T-helper 17 cell (primary cell): Measurements from ENCODE around the gene LRRC38. TPM values are rescaled to one million over a fixed set of nuclear protein-coding genes. Genes with fewer than 3 reads are reported as not detected.

ENCODE experiments used
- ATAC-seq: fragments of 150-1000 bp; cut with Tn5 transposase; 2 replicates; pipeline ENCODE4 v1.10.0; 2021; ENCODE audit warnings: mild to moderate bottlenecking, moderate library complexity
- DNase-seq, 3 donors: peaks; one replicate each; pipeline versions ENCODE4 v3.0.0 to v3.0.0-alpha.2; 2020 to 2021
- H3K9me3 ChIP-seq: one replicate; pipeline ENCODE4 v1.7.0; 2013; ENCODE audit warnings: low read length, mild to moderate bottlenecking; ENCODE audit not compliant: control insufficient read depth, poor library complexity, severe bottlenecking
- H3K27ac Mint-ChIP-seq: one replicate; pipeline ENCODE4 v1.8.0; 2022; ENCODE audit warnings: mild to moderate bottlenecking, moderate library complexity, mixed read lengths
- H3K27me3 Mint-ChIP-seq: one replicate; pipeline ENCODE4 v1.8.0; 2022; ENCODE audit warnings: mixed read lengths
- H3K36me3 Mint-ChIP-seq: one replicate; pipeline ENCODE4 v1.8.0; 2022; ENCODE audit warnings: low read depth, mixed read lengths
- H3K4me1 Mint-ChIP-seq: one replicate; pipeline ENCODE4 v1.8.0; 2022; ENCODE audit warnings: mild to moderate bottlenecking, mixed read lengths
- H3K4me3 Mint-ChIP-seq: one replicate; pipeline ENCODE4 v1.8.0; 2022; ENCODE audit warnings: mild to moderate bottlenecking, moderate library complexity, mixed read lengths
- total RNA-seq, 4 donors: library from RNA in 2 of 4; stranded (reverse) in 2 of 4; gene quantifications; one replicate each; pipeline ENCODE4 v1.2.3 and lab custom pipeline; 2022 to 2026

LRRC38 gene
- total RNA-seq, 2 donors from 2014 or later = not detected

DNA sequence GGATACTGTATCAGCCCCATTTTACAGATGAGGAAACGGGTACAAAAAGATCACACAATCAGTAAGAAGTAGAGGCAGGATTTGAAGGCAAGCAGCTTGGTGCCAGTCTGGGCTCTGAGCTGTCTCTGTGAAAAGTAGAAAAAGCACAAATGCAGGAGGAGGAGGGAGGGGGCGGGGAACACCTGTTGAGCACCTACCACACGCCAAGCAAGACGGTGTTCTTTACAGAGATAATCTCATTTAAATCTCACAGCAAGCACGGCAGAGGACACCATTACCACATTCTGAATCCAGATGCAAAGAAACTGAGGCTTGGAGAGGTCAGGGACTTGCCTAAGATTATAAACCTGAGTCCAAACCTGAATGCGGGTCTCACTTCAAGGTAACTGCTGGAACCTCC is 3.3 kb downstream of the LRRC38 start:
- Mint-ChIP-seq H3K27me3 (peaks cover 36% of the 10 kb centered on the region), H3K4me3 (no peak overlapping the region), H3K4me1 (no peaks in the 10 kb centered on the region), H3K36me3 (peaks cover 2% of the 10 kb centered on the region), H3K27ac (no peak overlapping the region)
- DNase-seq (no peak), ATAC-seq (no peak)
- H3K9me3 ChIP-seq = no peaks in the 10 kb centered on the region

DNA sequence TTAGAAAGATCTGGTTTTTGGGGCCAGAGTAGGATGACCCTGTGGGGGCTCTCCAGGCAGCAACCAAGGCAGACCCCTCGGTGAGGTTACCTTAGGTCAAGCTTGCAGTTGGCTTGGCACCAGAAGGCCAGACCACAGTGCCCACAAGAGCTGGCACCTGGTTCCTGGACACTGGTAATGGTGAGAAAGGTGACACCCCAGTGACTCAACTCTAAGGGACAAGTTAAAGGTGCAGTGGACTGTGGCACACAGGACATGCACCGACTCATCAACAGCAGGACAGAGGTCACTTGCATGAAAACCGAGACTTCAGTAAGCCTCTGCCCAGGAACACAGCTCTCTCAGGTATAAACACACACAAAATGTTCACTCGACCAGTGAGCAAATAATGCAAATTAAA is 6.7 kb downstream of the LRRC38 start:
- Mint-ChIP-seq H3K4me3 (no peak overlapping the region), H3K27ac (no peak overlapping the region), H3K36me3 (no peaks in the 10 kb centered on the region), H3K27me3 (peaks cover 52% of the 10 kb centered on the region), H3K4me1 (peaks cover 2% of the 10 kb centered on the region)
- H3K9me3 ChIP-seq = no peaks in the 10 kb centered on the region
- ATAC-seq (no peak), DNase-seq (no peak)

DNA sequence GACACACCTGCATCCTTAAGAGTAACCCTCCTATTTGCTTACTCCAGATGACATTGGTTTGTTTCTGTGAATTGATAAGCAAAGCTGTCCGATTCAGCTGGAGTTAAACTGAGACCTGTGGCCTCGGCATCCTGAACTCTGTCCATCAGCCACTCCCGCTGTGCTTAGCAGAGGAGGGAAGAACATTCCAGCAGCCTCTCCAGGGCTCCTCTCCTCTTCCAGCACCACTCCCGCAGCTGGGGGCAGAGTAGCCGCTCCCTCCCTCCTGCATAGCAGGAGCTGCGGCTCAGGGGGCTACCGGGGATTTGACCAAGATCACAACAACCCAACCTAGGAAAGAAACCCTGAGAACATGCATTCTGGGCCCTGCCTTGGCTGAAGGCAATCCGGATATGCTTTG is 8.8 kb downstream of the LRRC38 start:
- Mint-ChIP-seq H3K4me1 (peaks cover 2% of the 10 kb centered on the region), H3K4me3 (no peak overlapping the region), H3K36me3 (no peaks in the 10 kb centered on the region), H3K27ac (no peak overlapping the region), H3K27me3 (peaks cover 46% of the 10 kb centered on the region)
- DNase-seq (no peak), ATAC-seq (no peak)
- no peaks in the 10 kb centered on the region for H3K9me3 ChIP-seq

DNA sequence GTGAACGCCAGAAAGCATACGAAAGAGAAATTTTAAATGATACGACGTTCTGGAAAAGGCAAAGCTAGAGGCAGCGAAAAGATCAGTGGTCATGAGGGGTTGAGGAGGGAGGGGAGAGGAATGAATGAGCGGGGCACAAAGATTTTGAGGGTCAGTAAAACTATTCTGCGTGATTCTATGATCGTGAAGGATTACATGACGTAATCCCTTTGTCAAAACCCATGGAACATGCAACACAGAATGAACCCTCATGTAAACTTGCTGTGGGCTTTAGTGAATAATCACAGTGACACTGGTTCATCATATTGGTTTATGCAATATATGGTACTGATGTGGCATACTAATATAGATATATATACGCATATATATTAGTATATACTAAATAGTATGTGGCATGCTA is 13.0 kb downstream of the LRRC38 start:
- H3K27me3 Mint-ChIP-seq = peaks cover 59% of the 10 kb centered on the region
- ATAC-seq = no peak
- peaks cover 2% of the 10 kb centered on the region for H3K4me1 Mint-ChIP-seq
- no peak overlapping the region for H3K4me3 Mint-ChIP-seq
- no peaks in the 10 kb centered on the region for H3K9me3 ChIP-seq
- H3K27ac Mint-ChIP-seq = no peak overlapping the region
- H3K36me3 Mint-ChIP-seq = peaks cover 6% of the 10 kb centered on the region
- DNase-seq = no peak

DNA sequence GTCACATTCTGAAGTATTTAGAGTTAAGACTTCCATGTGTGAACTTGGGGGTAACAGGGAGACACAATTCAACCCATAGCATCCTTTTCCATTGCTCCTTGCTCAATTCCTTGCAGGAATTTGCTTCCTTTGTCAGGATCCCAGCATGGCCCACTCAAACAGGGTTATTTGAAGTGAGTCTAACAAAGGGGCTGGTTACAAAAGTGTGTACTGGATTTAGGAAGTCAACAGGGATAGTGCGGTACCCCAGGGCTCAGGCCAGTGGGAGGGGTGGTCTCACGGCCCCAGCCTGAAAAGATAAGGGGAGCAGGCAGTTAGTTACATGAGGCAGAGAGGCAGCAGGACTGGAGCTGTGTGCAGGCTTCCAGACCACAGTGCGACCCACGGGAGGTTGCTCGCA is 14.4 kb downstream of the LRRC38 start:
- DNase-seq (no peak), ATAC-seq (no peak)
- Mint-ChIP-seq H3K27ac (no peak overlapping the region), H3K4me1 (peaks cover 2% of the 10 kb centered on the region), H3K27me3 (peaks cover 58% of the 10 kb centered on the region), H3K4me3 (no peak overlapping the region), H3K36me3 (peaks cover 6% of the 10 kb centered on the region)
- H3K9me3 ChIP-seq = no peaks in the 10 kb centered on the region

DNA sequence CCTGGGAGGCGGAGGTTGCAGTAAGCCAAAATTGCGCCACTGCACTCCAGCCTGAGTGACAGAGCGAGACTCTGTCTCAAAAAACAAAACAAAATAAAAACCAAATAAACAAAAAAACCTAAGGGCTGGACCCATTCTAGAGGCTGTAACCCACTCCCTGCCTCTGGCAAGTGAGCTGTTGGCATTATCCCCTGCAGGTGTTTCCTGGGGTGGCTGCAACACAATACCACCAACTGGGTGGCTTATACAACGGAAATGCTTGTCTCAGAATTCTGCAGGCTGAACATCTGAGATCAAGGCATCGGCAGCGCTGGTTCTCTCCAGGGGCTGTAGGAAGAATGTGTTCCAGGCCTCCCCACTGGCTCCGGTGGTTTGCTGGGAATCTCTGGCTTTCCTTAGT is 15.2 kb downstream of the LRRC38 start:
- H3K9me3 ChIP-seq = no peaks in the 10 kb centered on the region
- no peak overlapping the region for H3K4me3 Mint-ChIP-seq
- peaks cover 6% of the 10 kb centered on the region for H3K36me3 Mint-ChIP-seq
- DNase-seq (no peak), ATAC-seq (no peak)
- no peaks in the 10 kb centered on the region for H3K4me1 Mint-ChIP-seq
- H3K27me3 Mint-ChIP-seq = peaks cover 53% of the 10 kb centered on the region
- H3K27ac Mint-ChIP-seq = no peak overlapping the region

DNA sequence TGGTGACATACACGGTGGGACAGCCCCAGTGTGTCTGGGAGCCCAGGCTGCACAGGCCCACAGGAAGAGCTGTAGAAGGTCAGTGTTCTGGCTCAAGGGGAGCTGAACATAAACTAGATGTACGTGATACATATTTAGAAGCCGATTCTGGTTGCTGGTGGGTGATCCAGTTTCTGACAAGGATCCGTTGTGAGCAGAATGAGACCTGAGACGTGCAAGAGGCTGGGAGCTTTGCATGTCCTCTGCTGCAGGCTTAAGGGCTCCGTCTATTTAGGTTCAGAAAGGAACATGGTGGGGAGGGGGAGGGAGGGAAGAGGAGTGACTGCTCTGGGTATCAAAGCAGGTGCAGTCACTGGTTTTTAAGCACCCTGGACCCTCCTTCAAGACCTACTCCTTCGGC is 18.6 kb downstream of the LRRC38 start:
- H3K36me3 Mint-ChIP-seq = peaks cover 6% of the 10 kb centered on the region
- DNase-seq (no peak), ATAC-seq (no peak)
- H3K9me3 ChIP-seq = no peaks in the 10 kb centered on the region
- H3K27me3 Mint-ChIP-seq = peaks cover 55% of the 10 kb centered on the region
- H3K27ac Mint-ChIP-seq = no peak overlapping the region
- H3K4me3 Mint-ChIP-seq = no peak overlapping the region
- H3K4me1 Mint-ChIP-seq = no peaks in the 10 kb centered on the region

DNA sequence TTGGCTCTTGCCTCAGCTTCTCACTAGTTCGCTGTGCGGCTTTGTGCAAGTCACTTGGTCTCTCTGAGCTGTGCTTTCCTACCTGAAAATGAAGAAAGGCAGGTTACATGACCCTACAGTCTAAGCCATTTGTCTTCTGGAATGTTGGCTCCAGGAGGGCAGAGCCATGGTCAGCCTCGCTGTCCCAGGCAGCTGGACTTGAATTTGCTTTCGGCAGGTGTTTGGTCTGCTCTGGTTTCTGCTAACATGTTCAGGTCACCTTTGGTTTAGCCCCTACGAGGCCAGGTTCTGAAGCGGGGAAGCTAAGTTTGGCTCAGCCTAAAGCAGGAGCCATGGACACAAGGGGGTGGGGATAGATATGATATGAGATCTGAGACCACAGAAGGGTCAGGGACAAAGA is 19.1 kb downstream of the LRRC38 start:
- H3K9me3 ChIP-seq = no peaks in the 10 kb centered on the region
- H3K4me3 Mint-ChIP-seq = no peak overlapping the region
- peaks cover 54% of the 10 kb centered on the region for H3K27me3 Mint-ChIP-seq
- DNase-seq (no peak), ATAC-seq (no peak)
- H3K4me1 Mint-ChIP-seq = no peaks in the 10 kb centered on the region
- peaks cover 6% of the 10 kb centered on the region for H3K36me3 Mint-ChIP-seq
- H3K27ac Mint-ChIP-seq = no peak overlapping the region

DNA sequence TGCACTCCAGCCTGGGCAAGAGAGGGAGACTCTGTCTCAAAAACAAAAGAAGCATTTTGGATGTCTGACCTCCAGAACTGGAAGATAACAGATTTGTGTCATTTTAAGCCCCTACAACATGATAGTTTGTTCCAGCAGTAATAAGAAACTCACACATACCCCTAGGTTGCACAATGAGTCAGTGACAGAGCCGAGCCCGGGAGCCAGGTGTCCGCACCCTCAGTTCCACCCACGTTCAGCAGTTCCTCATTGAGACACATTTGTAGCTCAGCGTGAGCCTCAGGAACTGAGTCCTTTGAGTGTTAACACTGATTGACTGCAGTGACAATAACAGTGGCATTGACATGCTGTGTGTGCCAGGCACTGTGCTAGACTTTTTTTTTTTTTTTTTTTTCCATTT is 19.8 kb downstream of the LRRC38 start:
- DNase-seq = no peak
- Mint-ChIP-seq H3K27ac (no peak overlapping the region), H3K4me1 (no peaks in the 10 kb centered on the region), H3K27me3 (peaks cover 52% of the 10 kb centered on the region), H3K4me3 (no peak overlapping the region), H3K36me3 (peaks cover 6% of the 10 kb centered on the region)
- no peak for ATAC-seq
- H3K9me3 ChIP-seq = no peaks in the 10 kb centered on the region

DNA sequence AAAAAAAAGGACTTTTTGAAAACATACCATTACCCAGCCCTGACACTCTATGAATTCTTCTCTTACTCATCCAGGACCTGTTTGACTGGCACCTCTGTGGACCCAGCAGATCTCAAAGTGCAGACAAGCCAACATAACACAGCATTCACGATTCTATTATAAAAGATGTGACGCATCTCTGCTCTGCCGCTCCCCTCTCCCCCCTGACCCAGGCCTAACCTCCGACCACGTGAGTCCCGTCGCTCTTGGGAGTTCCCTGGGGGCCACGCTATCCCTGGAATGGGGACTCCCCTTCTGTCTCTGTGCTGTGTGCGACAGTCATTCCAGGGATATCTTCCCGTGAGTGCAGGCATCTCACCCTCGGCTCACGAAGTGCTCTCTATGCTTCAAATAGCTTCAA is 21.1 kb downstream of the LRRC38 start:
- DNase-seq (no peak), ATAC-seq (no peak)
- Mint-ChIP-seq H3K4me1 (no peaks in the 10 kb centered on the region), H3K27me3 (peaks cover 56% of the 10 kb centered on the region), H3K36me3 (peaks cover 6% of the 10 kb centered on the region), H3K4me3 (no peak overlapping the region), H3K27ac (no peak overlapping the region)
- H3K9me3 ChIP-seq = no peaks in the 10 kb centered on the region

DNA sequence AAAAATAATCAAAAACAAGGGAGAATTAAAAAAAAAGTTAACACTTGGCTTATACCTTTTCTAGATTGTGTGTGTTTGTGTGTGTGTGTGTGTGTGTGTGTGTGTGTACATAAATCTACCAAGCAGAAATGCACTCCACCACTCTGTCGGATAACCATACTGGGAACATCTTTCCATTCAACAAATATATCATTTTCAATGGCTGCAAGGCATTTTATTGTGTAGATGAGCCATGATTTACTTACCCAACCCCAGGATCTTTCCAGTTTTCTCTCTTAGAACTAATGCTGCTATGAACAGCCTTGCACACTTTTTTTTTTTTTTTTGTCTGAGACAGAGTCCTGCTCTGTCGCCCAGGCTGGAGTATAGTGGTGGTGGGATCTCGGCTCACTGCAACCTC is 25.8 kb downstream of the LRRC38 start:
- Mint-ChIP-seq H3K36me3 (no peaks in the 10 kb centered on the region), H3K27ac (no peak overlapping the region), H3K4me3 (no peak overlapping the region), H3K27me3 (peaks cover 55% of the 10 kb centered on the region), H3K4me1 (no peaks in the 10 kb centered on the region)
- no peaks in the 10 kb centered on the region for H3K9me3 ChIP-seq
- DNase-seq (no peak), ATAC-seq (no peak)

DNA sequence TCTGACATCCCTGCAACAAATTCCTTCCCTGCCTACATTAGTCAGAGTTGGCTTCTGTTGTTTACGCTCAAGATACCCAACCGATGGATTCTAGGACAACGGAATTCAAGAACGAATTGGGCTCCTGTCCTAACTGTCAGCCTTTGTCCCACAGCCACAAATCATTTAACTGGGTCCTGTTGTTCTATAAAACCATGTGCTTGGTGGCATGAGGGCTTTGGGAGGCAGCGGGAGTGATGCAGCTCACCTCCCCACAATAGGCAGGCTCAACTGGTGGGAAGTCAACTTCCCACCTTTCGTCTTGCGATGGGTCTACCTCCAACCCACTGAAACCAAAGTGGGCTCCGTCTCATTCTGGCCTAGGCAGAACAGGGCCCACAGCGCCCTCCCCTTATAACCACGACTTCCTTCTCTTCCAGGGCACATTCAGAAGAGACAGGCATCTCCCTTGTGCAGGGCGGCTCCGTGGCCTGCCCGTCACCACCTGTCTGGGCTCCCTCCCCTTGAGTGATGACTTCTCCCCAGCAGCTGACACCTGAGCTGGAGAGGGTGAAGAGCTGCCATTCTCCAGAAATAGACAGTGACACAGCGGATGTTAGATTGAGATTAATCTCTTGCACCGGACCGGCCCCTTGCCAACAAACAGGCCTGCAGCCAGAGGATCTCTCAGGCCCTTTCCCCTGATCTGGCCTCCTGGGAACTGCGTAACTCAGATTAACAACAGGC is 26.5 kb downstream of the LRRC38 start:
- no peak overlapping the region for H3K27ac Mint-ChIP-seq
- no peak overlapping the region for H3K4me3 Mint-ChIP-seq
- ATAC-seq (no peak), DNase-seq (no peak)
- no peaks in the 10 kb centered on the region for H3K4me1 Mint-ChIP-seq
- peaks cover 50% of the 10 kb centered on the region for H3K27me3 Mint-ChIP-seq
- no peaks in the 10 kb centered on the region for H3K36me3 Mint-ChIP-seq
- H3K9me3 ChIP-seq = no peaks in the 10 kb centered on the region

DNA sequence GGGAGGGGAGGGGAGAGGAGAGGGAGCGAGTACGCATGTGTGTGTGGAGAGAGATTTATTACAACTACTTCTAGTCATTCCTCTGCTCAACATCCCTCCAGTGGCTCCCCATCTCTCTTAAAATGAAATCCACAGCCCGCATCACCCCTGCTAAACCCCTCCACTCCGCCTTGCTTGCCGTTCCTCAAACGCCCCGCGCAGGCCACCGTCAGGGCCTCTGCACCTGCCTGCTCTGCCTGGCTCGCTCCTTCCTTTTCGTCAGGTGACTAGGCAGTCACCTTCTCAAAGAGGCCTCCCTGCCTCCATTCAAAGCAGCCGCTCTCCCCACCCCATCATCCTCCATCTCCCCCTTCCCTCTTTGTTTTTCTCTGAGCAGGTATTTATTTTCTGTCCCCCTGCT is 29.9 kb downstream of the LRRC38 start:
- Mint-ChIP-seq H3K36me3 (no peaks in the 10 kb centered on the region), H3K27ac (no peak overlapping the region), H3K4me1 (peaks cover 2% of the 10 kb centered on the region), H3K27me3 (peaks cover 33% of the 10 kb centered on the region), H3K4me3 (no peak overlapping the region)
- H3K9me3 ChIP-seq = no peaks in the 10 kb centered on the region
- no peak for ATAC-seq
- DNase-seq = no peak

DNA sequence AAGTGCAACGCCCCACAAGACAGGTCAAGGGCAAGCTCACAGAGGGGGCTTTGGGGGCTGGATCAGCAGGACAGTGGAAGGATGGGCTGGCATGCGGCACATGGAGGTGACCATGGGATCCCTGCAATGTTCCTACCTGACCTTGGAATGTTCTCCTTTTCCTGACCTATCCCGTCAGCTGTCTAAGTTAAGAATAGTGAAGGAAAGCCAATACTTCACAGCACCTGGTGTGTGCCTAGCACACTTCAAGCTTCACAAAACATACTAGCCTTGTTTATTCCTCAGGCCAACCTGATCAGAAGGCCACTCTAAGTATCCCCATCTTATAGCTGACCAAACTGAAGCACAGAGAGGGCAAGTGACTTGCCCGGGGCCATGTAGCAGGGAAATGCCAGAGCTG is 31.2 kb downstream of the LRRC38 start:
- Mint-ChIP-seq H3K4me1 (peaks cover 2% of the 10 kb centered on the region), H3K4me3 (no peak overlapping the region), H3K27me3 (peaks cover 25% of the 10 kb centered on the region), H3K36me3 (no peaks in the 10 kb centered on the region), H3K27ac (no peak overlapping the region)
- no peaks in the 10 kb centered on the region for H3K9me3 ChIP-seq
- no peak for ATAC-seq
- DNase-seq = no peak
